Right cardiac atrium (tissue), 5 donors: ENCODE results near the gene SEMA3A. TPM values are rescaled to one million over a fixed set of nuclear protein-coding genes. Genes with fewer than 3 reads are reported as not detected.

Experiments
- ATAC-seq, 2 donors: fragments of 200-7000 bp; cut with Tn5 transposase; one replicate each; pipeline versions ENCODE4 v1.8.0 to v1.9.1; 2020; ENCODE audit warnings: moderate library complexity in 2 of 2, mild to moderate bottlenecking in 1 of 2
- DNase-seq, 3 donors: peaks; one replicate each; pipeline ENCODE4 v3.0.0-alpha.2; 2020
- H3K27ac ChIP-seq: one replicate; pipeline ENCODE4 v1.5.1; 2013; ENCODE audit warnings: mild to moderate bottlenecking, low read length, control low read depth, moderate library complexity
- H3K27me3 ChIP-seq: one replicate; pipeline ENCODE4 v1.6.1; 2013; ENCODE audit not compliant: control insufficient read depth, insufficient read depth
- H3K4me1 ChIP-seq: one replicate; pipeline ENCODE4 v1.6.1; 2013; ENCODE audit warnings: low read length; ENCODE audit not compliant: control insufficient read depth, insufficient read depth
- H3K4me3 ChIP-seq: one replicate; pipeline ENCODE4 v1.5.1; 2013; ENCODE audit warnings: low read length, control low read depth
- H3K9me3 ChIP-seq: one replicate; pipeline ENCODE4 v1.6.1; 2013; ENCODE audit warnings: low read length; ENCODE audit not compliant: control insufficient read depth
- WGBS: extraction: QIAGEN DNeasy Blood & Tissue Kit; methylation state at CpG from one replicate; pipeline ENCODE4 v1.1.7; 2013; 5-methylcytosine and 5-hydroxymethylcytosine counted together
- intact Hi-C, 4 donors: fragments of 100-400 bp; cut with DNase I; formaldehyde crosslinking; loops; one replicate each; pipeline versions ENCODE4 v1.11.0 to v1.14.0; 2022 to 2023
- polyA plus RNA-seq: library from polyadenylated mRNA; stranded (reverse); fragments of 200-250 nt; gene quantifications from one replicate; pipeline ENCODE4 v1.2.3, GENCODE V29; 2013
- total RNA-seq, 4 donors: library from RNA; stranded (reverse); fragmentation: NEBNext Ultra II Directional; extraction: Animal tissue kit (Norgen Biotek cat#: 25700); gene quantifications; one replicate each; pipeline ENCODE4 v1.2.1, GENCODE V29; 2021
- donor health status: healthy with polysubstance abuse.
- donor health status: DM: no; HTN: yes; CAD: no.
- donor health status: DM: no; HTN: no; CAD: no.
- donor health status: DM: no; HTN: yes; CAD: no; lungs with severe emphysema.
- donor health status: DM: yes; HTN: yes; CAD: no.

The SEMA3A gene
- total and polyA plus RNA-seq, 5 donors = 1.2 to 22.4 (median 10.0) TPM

- no peak overlapping the region for H3K27ac ChIP-seq
- no peaks in the 10 kb centered on the region for H3K27me3 ChIP-seq
- H3K4me3 ChIP-seq = no peak overlapping the region
- ATAC-seq = no peak
- WGBS = 65% methylated on average over 1 of the region's 1 CpG
- intact Hi-C loops = no loop called here
- H3K4me1 ChIP-seq = peaks cover 3% of the 10 kb centered on the region
- DNase-seq = no peak
- no peaks in the 10 kb centered on the region for H3K9me3 ChIP-seq
Observed at GRCh38 chr7:84088802-84089201, 105.8 kb downstream of the SEMA3A start.

GRCh38 chr7:84085998-84086397 is 108.6 kb downstream of the SEMA3A start:
- intact Hi-C loops = no loop called here
- H3K9me3 ChIP-seq = no peaks in the 10 kb centered on the region
- no peak for DNase-seq
- no peaks in the 10 kb centered on the region for H3K27me3 ChIP-seq
- peaks cover 3% of the 10 kb centered on the region for H3K4me1 ChIP-seq
- WGBS = 60% methylated on average over 3 of the region's 3 CpGs
- ATAC-seq = no peak
- H3K27ac ChIP-seq = no peak overlapping the region
- H3K4me3 ChIP-seq = no peak overlapping the region

GRCh38 chr7:84085147-84085546 is 109.4 kb downstream of the SEMA3A start:
- Histone ChIP-seq H3K27ac (no peak overlapping the region), H3K4me3 (no peak overlapping the region), H3K4me1 (peaks cover 3% of the 10 kb centered on the region), H3K27me3 (no peaks in the 10 kb centered on the region), H3K9me3 (no peaks in the 10 kb centered on the region)
- ATAC-seq (no peak), DNase-seq (no peak)
- 6% methylated on average over 1 of the region's 1 CpG for WGBS
- intact Hi-C loops = no loop called here

- Histone ChIP-seq H3K27ac (no peak overlapping the region), H3K4me1 (peaks cover 3% of the 10 kb centered on the region), H3K4me3 (no peak overlapping the region), H3K27me3 (no peaks in the 10 kb centered on the region), H3K9me3 (no peaks in the 10 kb centered on the region)
- WGBS = 84% methylated on average over 2 of the region's 2 CpGs
- ATAC-seq = no peak
- DNase-seq = no peak
- intact Hi-C loops = no loop called here
Observed at GRCh38 chr7:84083846-84084245, 110.7 kb downstream of the SEMA3A start.

GRCh38 chr7:84081973-84082522 is 112.5 kb downstream of the SEMA3A start:
- Histone ChIP-seq H3K4me3 (no peak overlapping the region), H3K27me3 (no peaks in the 10 kb centered on the region), H3K4me1 (peaks cover 3% of the 10 kb centered on the region), H3K27ac (no peak overlapping the region), H3K9me3 (no peaks in the 10 kb centered on the region)
- ATAC-seq = no peak
- intact Hi-C loops = no loop called here
- DNase-seq = no peak
- 59% methylated on average over 3 of the region's 3 CpGs for WGBS

GRCh38 chr7:84077336-84077735 is 117.3 kb downstream of the SEMA3A start:
- Histone ChIP-seq H3K4me3 (no peak overlapping the region), H3K4me1 (no peaks in the 10 kb centered on the region), H3K27ac (no peak overlapping the region), H3K27me3 (no peaks in the 10 kb centered on the region), H3K9me3 (no peaks in the 10 kb centered on the region)
- WGBS = 90% methylated on average over 4 of the region's 4 CpGs
- intact Hi-C loops = no loop called here
- ATAC-seq (no peak), DNase-seq (no peak)

- 94% methylated on average over 1 of the region's 1 CpG for WGBS
- intact Hi-C loops = no loop called here
- Histone ChIP-seq H3K4me1 (no peaks in the 10 kb centered on the region), H3K27ac (no peak overlapping the region), H3K9me3 (no peaks in the 10 kb centered on the region), H3K4me3 (no peak overlapping the region), H3K27me3 (no peaks in the 10 kb centered on the region)
- DNase-seq (no peak), ATAC-seq (no peak)
Observed at GRCh38 chr7:84076219-84076618, 118.4 kb downstream of the SEMA3A start.

GRCh38 chr7:84073186-84073875 is 121.3 kb downstream of the SEMA3A start:
- Histone ChIP-seq H3K27ac (no peak overlapping the region), H3K9me3 (no peaks in the 10 kb centered on the region), H3K4me1 (no peaks in the 10 kb centered on the region), H3K27me3 (no peaks in the 10 kb centered on the region), H3K4me3 (no peak overlapping the region)
- intact Hi-C loops = no loop called here
- WGBS = 39% methylated on average over 3 of the region's 3 CpGs
- ATAC-seq = no peak
- DNase-seq = no peak

GRCh38 chr7:84070770-84071169 is 123.8 kb downstream of the SEMA3A start:
- Histone ChIP-seq H3K9me3 (no peaks in the 10 kb centered on the region), H3K4me1 (no peaks in the 10 kb centered on the region), H3K4me3 (no peak overlapping the region), H3K27me3 (no peaks in the 10 kb centered on the region), H3K27ac (no peak overlapping the region)
- DNase-seq (no peak), ATAC-seq (no peak)
- intact Hi-C loops = no loop called here
- WGBS = 79% methylated on average over 2 of the region's 2 CpGs

- 43% methylated on average over 2 of the region's 2 CpGs for WGBS
- no peak for DNase-seq
- Histone ChIP-seq H3K27me3 (no peaks in the 10 kb centered on the region), H3K4me1 (no peaks in the 10 kb centered on the region), H3K4me3 (no peak overlapping the region), H3K9me3 (no peaks in the 10 kb centered on the region), H3K27ac (no peak overlapping the region)
- no peak for ATAC-seq
- intact Hi-C loops = no loop called here
Observed at GRCh38 chr7:84069999-84070500, 124.5 kb downstream of the SEMA3A start.

- intact Hi-C loops = no loop called here
- 11% methylated on average over 1 of the region's 1 CpG for WGBS
Observed at GRCh38 chr7:84069033-84069432, 125.6 kb downstream of the SEMA3A start.

More at GRCh38 chr7:84069033-84069432, 125.6 kb downstream of the SEMA3A start:
- ATAC-seq (no peak), DNase-seq (no peak)
- Histone ChIP-seq H3K27ac (no peak overlapping the region), H3K4me3 (no peak overlapping the region), H3K9me3 (no peaks in the 10 kb centered on the region), H3K4me1 (no peaks in the 10 kb centered on the region), H3K27me3 (no peaks in the 10 kb centered on the region)
